CD4-positive, alpha-beta T cell treated with Interleukin-17A for 4 hours (primary cell): Measurements from ENCODE around the gene LAMC1.
A peak's percentile ranks its signal among the peaks of the same experiment; 100 is the strongest.

Experiments
- DNase-seq: peaks from one replicate; pipeline ENCODE4 v3.0.0-alpha.2; 2020; ENCODE audit warnings: mixed read lengths

Gene LAMC1

DNA sequence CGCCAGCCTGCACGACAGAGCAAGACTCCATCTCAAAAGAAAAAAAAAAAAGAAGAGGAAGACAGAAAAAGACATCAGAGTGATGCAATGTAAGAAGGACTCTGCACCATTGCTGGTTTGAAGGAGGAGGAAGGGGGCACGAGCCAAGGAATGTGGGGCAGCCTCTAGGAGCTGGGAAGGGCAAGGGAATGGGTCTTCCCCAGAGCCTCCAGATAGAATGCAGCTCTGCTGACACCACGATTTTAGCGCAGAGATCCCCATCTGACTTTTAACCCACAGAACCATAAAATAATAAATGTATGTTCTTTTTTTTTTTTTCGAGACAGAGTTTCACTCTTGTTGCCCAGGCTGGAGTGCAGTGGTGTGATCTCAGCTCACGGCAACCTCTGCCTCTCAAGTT is 129.0 kb downstream of the LAMC1 start:
- no peak for DNase-seq

GRCh38 chr1:183155939-183156338 is 132.7 kb downstream of the LAMC1 start:
- no peak for DNase-seq

DNA sequence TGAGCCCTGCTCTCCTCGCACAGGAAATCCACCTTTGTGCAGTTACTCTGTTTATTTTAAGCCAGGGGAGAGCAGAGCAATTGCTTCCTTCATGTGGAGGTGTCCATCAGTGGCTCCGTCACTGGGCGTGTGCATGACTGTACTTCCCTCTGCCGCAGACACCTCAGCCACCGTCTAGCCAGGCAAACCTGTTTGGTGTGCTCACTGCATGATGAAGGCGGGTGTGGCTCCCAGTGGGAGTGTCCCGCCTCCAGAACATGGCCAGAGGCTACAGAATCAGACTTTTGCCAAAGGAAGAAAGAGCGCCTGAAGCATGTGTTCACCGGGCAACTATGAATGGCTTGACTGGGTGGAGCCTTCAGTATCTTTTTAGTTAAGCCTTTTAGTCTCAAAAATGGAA is 136.7 kb downstream of the LAMC1 start:
- no peak for DNase-seq

DNA sequence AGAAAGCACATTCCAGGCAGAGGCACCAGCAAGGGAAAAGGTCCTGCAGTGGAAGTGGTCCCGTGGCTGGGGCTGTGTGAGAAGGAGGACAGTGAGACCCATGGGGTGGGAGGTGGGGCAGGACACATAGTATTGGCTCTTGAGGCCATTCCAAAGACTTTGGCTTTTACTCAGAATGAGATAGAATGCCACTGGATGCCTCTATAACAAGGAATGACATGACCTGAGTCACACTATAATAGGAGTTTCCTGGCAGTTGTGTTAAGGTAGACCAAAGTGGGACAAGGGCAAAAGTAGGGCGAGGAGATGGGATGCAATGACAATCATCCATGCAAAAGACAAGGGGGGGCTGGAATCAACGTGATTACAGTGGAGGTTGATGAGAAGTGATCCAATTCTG is 138.2 kb downstream of the LAMC1 start:
- DNase-seq = no peak

- DNase-seq = no peak
Measured at GRCh38 chr1:183163316-183163715, 140.1 kb downstream of the LAMC1 start.

DNA sequence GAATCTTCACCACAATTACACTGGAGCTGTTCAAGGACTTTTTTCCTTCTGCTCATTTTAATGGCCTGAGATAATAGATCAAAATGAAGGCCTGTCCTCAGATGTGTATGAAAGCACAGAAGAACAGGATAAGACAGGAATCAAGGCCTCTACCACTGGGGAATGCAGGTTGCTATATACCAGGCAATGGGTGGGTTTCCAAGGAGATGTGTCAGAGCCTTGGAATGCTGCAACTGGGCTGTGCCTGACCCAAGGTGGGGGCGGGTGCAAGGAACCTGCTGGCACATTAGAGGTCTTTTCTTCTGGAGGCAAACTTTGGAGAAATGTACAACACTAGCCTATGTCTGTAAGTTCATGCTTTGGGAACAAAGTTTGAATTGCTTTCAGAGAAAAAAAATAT is 141.1 kb downstream of the LAMC1 start:
- no peak for DNase-seq

GRCh38 chr1:183164963-183165362 is 141.7 kb downstream of the LAMC1 start:
- DNase-seq = no peak

GRCh38 chr1:183165456-183165855 is 142.2 kb downstream of the LAMC1 start:
- no peak for DNase-seq

DNA sequence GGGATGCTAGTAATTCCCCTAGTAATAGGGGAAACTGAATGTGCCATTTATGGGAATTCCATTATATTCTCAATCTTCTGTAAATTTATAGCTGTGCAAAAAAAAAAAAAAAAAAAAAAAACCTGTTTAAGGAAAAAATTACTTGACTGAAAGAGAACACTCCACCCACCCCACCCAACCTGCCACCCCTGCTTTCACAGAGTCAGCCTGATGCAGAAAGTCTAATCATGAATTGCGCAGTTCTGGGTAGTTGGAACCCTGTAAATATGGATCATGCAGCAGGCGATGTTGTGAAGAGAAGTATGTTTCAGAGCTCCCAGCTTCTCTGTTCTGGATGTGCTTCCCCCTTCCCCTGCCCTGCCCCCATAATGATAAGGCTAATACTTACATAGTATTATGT is 143.2 kb downstream of the LAMC1 start:
- DNase-seq = no peak

GRCh38 chr1:183167676-183168075 is 144.5 kb downstream of the LAMC1 start:
- DNase-seq = no peak

DNA sequence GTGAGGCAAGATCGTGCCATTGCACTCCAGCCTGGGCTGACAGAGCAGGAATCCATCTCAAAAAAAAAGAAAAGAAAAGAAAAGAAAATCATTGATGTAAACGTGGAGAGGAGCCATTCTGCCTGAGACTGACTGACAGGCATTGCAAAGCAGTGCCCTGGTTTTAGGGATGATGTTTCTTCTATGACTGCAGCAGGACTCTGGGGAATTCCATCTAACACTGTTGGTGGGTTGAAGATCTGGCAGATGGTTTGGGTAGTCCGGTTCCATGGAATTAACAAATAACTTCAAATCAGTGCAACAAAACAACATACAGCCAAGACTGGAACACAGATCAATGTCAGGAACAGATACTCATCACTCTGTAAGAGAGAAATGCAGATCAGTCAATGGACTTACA is 145.1 kb downstream of the LAMC1 start:
- no peak for DNase-seq

DNA sequence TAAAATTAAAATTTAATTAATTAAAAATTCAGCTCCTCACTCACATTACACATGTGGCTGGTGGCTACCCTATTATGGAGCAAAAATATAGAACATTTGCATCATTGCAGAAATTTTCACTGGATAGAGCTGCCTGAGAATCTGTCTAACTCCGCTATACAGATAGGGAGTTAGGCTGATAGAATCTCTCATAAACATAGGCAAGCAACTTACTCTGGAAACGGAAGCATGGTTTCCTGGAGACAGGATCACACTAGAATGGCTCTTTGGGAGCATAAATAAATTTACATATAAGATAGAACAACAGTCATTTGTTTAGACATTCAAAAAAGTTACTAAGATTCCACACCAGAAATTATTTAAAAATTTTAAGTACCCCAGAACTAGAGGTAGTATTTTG is 150.6 kb downstream of the LAMC1 start:
- DNase-seq = no peak

DNA sequence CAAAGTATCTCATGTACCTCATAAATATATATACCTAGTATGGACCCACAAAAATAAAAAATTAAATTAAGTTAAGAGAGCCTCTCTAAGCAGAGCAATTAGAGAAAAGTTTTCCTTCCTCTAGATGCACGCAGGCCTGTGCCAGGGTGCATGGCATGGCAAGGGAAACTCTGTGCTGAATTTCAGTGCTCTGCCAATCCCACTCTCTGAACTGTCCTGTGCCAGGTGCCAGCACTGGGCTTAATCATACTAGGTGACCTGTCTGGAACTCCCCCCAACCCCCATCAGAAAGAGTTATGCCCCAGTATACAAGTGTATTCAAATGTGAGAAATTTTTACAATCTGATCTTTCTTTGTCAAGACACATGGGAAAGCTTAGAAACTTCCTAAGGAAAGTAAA is 152.4 kb downstream of the LAMC1 start:
- DNase-seq = no peak

GRCh38 chr1:183178545-183178944 is 155.3 kb downstream of the LAMC1 start:
- DNase-seq = no peak

DNA sequence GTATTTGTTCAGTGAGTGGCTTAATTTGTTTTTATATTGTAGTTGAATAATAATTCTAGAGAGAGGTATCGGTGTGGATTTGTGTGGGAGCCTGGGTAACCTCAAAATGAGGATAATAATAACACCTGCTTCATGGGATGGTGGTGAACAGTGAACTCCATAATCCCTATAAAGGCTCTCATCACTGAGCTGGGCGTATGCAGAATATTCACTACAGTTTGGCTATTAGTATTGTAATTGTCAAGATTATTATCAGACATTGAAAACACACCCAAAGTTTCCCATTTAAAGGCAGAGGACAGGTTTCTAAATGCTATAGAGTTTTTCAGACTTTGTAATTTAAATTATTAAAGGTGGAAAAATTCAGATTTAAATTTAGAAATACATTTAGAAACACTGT is 155.8 kb downstream of the LAMC1 start:
- DNase-seq = no peak

DNA sequence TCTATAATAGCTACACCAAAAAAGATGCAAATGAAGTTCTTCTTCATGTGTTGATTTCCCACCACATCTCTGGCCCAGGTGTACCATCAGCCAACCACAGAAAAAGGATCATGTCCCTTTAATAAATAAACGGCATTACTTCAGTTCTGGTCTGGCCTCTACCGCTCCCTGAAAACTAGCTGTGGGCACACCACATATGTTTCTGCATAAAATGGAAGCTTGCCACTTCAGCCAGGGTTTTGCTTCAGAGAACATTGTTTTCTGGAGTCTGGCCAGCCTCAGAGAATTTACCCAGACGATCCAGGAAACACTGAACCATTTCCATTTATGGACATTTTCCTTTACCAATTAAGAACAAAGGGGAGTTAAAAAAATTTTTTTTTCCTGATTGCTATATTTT is 157.0 kb downstream of the LAMC1 start:
- DNase-seq = no peak

GRCh38 chr1:183180634-183181056 is 157.4 kb downstream of the LAMC1 start:
- DNase-seq = no peak

DNA sequence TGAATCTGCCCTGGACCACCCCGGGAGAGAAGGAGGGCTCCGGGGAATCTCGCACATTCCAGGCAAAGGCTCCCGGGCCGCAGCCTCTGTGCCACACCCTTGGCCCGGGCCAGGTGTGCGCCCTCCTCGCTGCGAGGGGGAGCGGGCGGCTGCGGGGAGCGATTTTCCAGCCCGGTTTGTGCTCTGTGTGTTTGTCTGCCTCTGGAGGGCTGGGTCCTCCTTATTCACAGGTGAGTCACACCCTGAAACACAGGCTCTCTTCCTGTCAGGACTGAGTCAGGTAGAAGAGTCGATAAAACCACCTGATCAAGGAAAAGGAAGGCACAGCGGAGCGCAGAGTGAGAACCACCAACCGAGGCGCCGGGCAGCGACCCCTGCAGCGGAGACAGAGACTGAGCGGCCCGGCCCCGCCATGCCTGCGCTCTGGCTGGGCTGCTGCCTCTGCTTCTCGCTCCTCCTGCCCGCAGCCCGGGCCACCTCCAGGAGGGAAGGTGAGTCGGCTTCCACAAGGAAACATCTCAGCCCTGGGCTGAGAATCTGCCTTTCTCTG is 162.8 kb downstream of the LAMC1 start, which contains the start of gene LAMC2:
Gene LAMC2 (plus strand): TSS at position 324 of the 550 bp plus-strand sequence. CDS start 89 bp downstream, at position 413.
- peak; percentile 24 for DNase-seq

DNA sequence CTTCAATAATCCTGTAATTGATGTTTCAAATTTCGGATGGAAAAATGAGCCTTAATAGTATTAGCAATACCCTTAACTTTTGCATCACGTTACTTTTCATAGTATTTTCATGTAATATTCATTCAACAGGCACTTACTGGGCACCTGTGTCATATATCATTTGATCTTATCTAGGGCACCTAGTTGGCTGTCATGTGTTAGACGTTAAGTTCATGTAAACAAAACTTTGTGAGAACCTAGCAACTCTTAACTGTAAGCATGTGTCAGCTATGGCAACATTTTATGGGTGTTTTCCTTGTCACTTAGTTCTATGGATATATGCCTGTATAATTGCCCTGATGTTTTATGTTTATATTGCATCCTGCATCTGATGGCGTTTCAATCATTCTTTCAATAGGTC is 163.6 kb downstream of the LAMC1 start:
- DNase-seq = no peak

DNA sequence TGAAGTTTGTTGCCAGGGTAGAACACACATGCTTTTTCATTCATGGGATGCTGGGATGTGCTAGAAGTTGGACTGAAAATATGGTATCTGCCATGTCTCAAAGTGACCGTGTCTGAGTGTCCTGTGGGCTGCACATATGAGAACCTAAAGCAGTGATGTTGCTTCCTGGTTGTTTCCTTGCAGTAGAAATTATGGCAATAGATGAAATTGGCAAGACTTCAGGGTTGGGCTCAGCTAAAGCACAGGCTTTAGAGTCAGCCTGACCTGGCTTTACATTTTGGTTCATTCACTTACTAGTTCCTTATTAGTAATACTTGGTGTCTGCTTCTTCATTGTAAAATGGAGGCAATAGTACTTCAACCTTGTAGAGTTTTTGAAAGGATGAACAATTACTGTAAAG is 165.0 kb downstream of the LAMC1 start:
- no peak for DNase-seq

DNA sequence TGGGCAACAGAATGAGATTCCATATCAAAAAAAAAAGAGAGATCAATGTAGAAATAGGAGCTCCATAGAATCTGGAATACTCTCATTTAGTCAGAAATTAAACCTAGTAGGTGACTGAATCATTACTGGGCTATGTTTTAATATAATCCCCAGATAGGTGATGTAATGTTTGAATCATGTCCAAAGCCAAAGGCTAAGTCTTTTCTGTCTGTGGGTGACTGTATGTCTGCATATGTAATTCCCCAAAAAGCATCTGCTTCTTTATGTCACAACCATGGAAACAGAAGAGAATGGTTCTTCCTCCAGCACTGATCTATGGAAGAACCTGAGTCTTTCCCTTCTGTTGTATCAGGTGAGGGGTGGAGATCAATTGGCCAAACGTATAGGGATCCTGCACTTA is 168.6 kb downstream of the LAMC1 start:
- no peak for DNase-seq

DNA sequence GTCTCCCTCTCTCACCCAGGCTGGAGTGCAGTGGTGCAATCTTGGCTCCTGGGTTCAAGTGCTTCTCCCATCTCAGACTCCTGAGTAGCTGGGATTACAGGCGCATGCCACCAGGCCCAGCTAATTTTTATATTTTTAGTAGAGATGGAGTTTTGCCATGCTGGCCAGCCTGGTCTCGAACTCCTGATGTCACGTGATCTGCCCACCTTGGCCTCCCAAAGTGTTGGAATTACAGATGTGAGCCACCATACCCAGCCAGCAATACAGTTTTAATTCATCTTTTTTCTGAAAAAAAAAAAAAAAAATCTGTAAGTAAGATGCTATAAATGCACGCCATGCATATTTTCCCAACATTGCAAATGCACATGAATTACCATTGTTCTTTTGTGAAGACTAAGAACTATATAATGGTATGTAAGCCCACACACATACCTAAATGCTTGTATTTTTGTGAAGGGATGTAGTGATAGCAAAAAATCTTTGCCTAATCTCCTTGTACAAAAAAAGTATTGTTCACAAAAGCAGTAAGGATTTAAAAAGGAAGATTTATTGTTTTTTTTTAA is 170.8 kb downstream of the LAMC1 start:
- DNase-seq = no peak

- DNase-seq = peak; percentile 17
Measured at GRCh38 chr1:183194527-183195141, 171.4 kb downstream of the LAMC1 start.

GRCh38 chr1:183195142-183195574 is 171.9 kb downstream of the LAMC1 start:
- no peak for DNase-seq
